ENCODE results near the gene ITGB2. TPM values are rescaled to one million over a fixed set of nuclear protein-coding genes. Genes with fewer than 3 reads are reported as not detected.

ITGB2 gene
- total RNA-seq, 1 experiment from 2014 or later: 6.0 TPM

GRCh38 chr21:44943005-44943685, 22.4 kb upstream of the ITGB2 start:
- Histone ChIP-seq H4K20me1 (ENCODE audit: insufficient read depth) (peaks cover 22% of the 10 kb centered on the region; the same call in 1 of the 2 replicates), H3K27ac (no peak overlapping the region), H3K9me2 (ENCODE audit: insufficient read depth) (no peaks in the 10 kb centered on the region), H2AFZ (no peak overlapping the region), H3K36me3 (ENCODE audit: low read depth) (no peaks in the 10 kb centered on the region), H3F3A (ENCODE audit: insufficient read depth, low read depth) (no peaks in the 10 kb centered on the region; the same call in 1 of the 2 replicates), H3K4me2 (no peak overlapping the region), H3K27me3 (ENCODE audit: insufficient read depth, low read depth) (no peaks in the 10 kb centered on the region), H3K9me3 (ENCODE audit: insufficient read depth, low read depth) (no peaks in the 10 kb centered on the region), H3K79me2 (ENCODE audit: low read depth) (peaks cover 42% of the 10 kb centered on the region), H3K4me3 (no peak overlapping the region), H3K4me1 (replicated peaks; ENCODE audit: insufficient read depth) (peaks cover 18% of the 10 kb centered on the region)
- no TSS peak for BruUV-seq (replicated peaks)
- no peak for TF ChIP-seq EZH2 (IDR thresholded peaks at IDR 0.05; ENCODE audit: low read depth)
- TF ChIP-seq, protein P1, sequence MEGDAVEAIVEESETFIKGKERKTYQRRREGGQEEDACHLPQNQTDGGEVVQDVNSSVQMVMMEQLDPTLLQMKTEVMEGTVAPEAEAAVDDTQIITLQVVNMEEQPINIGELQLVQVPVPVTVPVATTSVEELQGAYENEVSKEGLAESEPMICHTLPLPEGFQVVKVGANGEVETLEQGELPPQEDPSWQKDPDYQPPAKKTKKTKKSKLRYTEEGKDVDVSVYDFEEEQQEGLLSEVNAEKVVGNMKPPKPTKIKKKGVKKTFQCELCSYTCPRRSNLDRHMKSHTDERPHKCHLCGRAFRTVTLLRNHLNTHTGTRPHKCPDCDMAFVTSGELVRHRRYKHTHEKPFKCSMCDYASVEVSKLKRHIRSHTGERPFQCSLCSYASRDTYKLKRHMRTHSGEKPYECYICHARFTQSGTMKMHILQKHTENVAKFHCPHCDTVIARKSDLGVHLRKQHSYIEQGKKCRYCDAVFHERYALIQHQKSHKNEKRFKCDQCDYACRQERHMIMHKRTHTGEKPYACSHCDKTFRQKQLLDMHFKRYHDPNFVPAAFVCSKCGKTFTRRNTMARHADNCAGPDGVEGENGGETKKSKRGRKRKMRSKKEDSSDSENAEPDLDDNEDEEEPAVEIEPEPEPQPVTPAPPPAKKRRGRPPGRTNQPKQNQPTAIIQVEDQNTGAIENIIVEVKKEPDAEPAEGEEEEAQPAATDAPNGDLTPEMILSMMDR (conservative IDR thresholded peaks at IDR 0.05): no peak
- ChIA-PET CTCF (no interaction called here), POLR2A (ENCODE audit: unreplicated experiment) (no interaction called here)
- intact Hi-C loops (cut with micrococcal nuclease; ENCODE audit: unreplicated experiment): no loop called here
- no peak for DNase-seq

DNA sequence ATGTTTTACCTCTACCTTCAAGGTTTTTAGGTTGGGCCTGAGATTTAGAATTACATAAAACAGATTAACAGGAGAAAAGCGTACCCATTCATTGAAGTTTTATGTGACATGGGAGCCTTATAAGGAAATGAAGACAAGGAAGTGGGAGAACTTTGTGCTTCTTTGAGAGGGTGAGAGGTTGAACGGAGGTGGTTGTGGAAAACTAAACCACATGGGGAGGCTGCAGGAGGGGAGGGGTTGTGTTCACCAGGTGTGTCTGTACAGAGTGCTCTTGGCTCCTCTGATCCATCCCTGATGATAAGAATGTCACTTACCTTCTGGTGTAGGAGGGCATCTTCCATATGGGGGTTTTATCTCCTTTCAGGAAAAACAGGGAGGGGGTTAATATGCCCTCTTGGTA, 21.9 kb upstream of the ITGB2 start:
- Histone ChIP-seq H3F3A (ENCODE audit: insufficient read depth, low read depth) (no peaks in the 10 kb centered on the region; the same call in 1 of the 2 replicates), H3K27ac (no peak overlapping the region), H3K9me3 (ENCODE audit: insufficient read depth, low read depth) (no peaks in the 10 kb centered on the region), H3K27me3 (ENCODE audit: insufficient read depth, low read depth) (no peaks in the 10 kb centered on the region), H3K79me2 (ENCODE audit: low read depth) (peaks cover 42% of the 10 kb centered on the region), H3K9me2 (ENCODE audit: insufficient read depth) (no peaks in the 10 kb centered on the region), H3K36me3 (ENCODE audit: low read depth) (no peaks in the 10 kb centered on the region), H4K20me1 (ENCODE audit: insufficient read depth) (peaks cover 19% of the 10 kb centered on the region; the same call in 1 of the 2 replicates), H3K4me2 (no peak overlapping the region), H2AFZ (no peak overlapping the region), H3K4me1 (replicated peaks; ENCODE audit: insufficient read depth) (peaks cover 18% of the 10 kb centered on the region), H3K4me3 (no peak overlapping the region)
- ChIA-PET POLR2A (ENCODE audit: unreplicated experiment) (no interaction called here), CTCF (no interaction called here)
- intact Hi-C loops (cut with micrococcal nuclease; ENCODE audit: unreplicated experiment): no loop called here
- TF ChIP-seq, protein P1 (conservative IDR thresholded peaks at IDR 0.05): no peak
- no TSS peak for BruUV-seq (replicated peaks)
- no peak for DNase-seq

- DNase-seq: no peak
- Histone ChIP-seq H3K4me3 (peak overlapping the region; percentile 74; the same call in 1 of the 2 replicates), H3K36me3 (ENCODE audit: low read depth) (no peaks in the 10 kb centered on the region), H3K79me2 (ENCODE audit: low read depth) (peaks cover 42% of the 10 kb centered on the region), H3K4me1 (replicated peaks; ENCODE audit: insufficient read depth) (peaks cover 18% of the 10 kb centered on the region), H3K9me3 (ENCODE audit: insufficient read depth, low read depth) (no peaks in the 10 kb centered on the region), H3K9me2 (ENCODE audit: insufficient read depth) (no peaks in the 10 kb centered on the region), H2AFZ (no peak overlapping the region), H3F3A (ENCODE audit: insufficient read depth, low read depth) (no peaks in the 10 kb centered on the region; the same call in 1 of the 2 replicates), H3K27me3 (ENCODE audit: insufficient read depth, low read depth) (no peaks in the 10 kb centered on the region), H3K27ac (no peak overlapping the region), H3K4me2 (peak overlapping the region; percentile 91), H4K20me1 (ENCODE audit: insufficient read depth) (peaks cover 19% of the 10 kb centered on the region; the same call in 1 of the 2 replicates)
- TF ChIP-seq, protein P1 (conservative IDR thresholded peaks at IDR 0.05): no peak
- TF ChIP-seq EZH2 (IDR thresholded peaks at IDR 0.05; ENCODE audit: low read depth): no peak
- ChIA-PET CTCF (interaction anchor here (0.7 to 1.1 kb wide), 2 partner anchors 10 to 72 kb away, joined by 3 to 8 read pairs; no protein-coding TSS in a partner anchor), POLR2A (ENCODE audit: unreplicated experiment) (interaction anchor here (0.6 kb wide), 1 partner anchor 601 kb away, joined by 10 read pairs; no protein-coding TSS in a partner anchor)
- intact Hi-C loops (cut with micrococcal nuclease; ENCODE audit: unreplicated experiment): no loop called here
- BruUV-seq (replicated peaks): no TSS peak
Measured at GRCh38 chr21:44941567-44941966, 20.9 kb upstream of the ITGB2 start.
